Measurements from ENCODE around the gene TRAF1. TPM values are rescaled to one million over a fixed set of nuclear protein-coding genes. Genes with fewer than 3 reads are reported as not detected.
A peak's percentile ranks its signal among the peaks of the same experiment; 100 is the strongest.

Gene TRAF1
- total RNA-seq, 3 donors from 2014 or later, result 2.9 to 5.5 (median 3.8) TPM

- no peak for TF ChIP-seq CTCF (IDR thresholded peaks at IDR 0.05)
- ATAC-seq, result peak; percentile 41
- DNase-seq, result no peak
Measured at GRCh38 chr9:120885958-120886357, 40.6 kb downstream of the TRAF1 start.

GRCh38 chr9:120885457-120885856, 41.1 kb downstream of the TRAF1 start:
- DNase-seq, result no peak
- H3K36me3 ChIP-seq (ENCODE audit: low read depth), result no peaks in the 10 kb centered on the region
- no peak overlapping the region for H3K4me3 ChIP-seq
- no peak for TF ChIP-seq CTCF (IDR thresholded peaks at IDR 0.05)
- peak; percentile 85 for ATAC-seq
- H3K4me1 ChIP-seq (ENCODE audit: low read depth), result peaks cover 10% of the 10 kb centered on the region
- no peaks in the 10 kb centered on the region for H3K9me3 ChIP-seq
- intact Hi-C loops (cut with DNase I, micrococcal nuclease), result no loop called here

More at GRCh38 chr9:120885958-120886357, 40.6 kb downstream of the TRAF1 start:
- peaks cover 12% of the 10 kb centered on the region for H3K4me1 ChIP-seq (ENCODE audit: low read depth)
- no peak overlapping the region for H3K4me3 ChIP-seq
- no peaks in the 10 kb centered on the region for H3K36me3 ChIP-seq (ENCODE audit: low read depth)
- H3K9me3 ChIP-seq, result no peaks in the 10 kb centered on the region
- intact Hi-C loops (cut with DNase I, micrococcal nuclease), result no loop called here

- no peak overlapping the region for H3K4me3 ChIP-seq
- no peak for TF ChIP-seq CTCF (IDR thresholded peaks at IDR 0.05)
- intact Hi-C loops (cut with DNase I, micrococcal nuclease), result no loop called here
- no peaks in the 10 kb centered on the region for H3K36me3 ChIP-seq (ENCODE audit: low read depth)
- DNase-seq, result no peak
- no peaks in the 10 kb centered on the region for H3K9me3 ChIP-seq
- no peak for ATAC-seq
- H3K4me1 ChIP-seq (ENCODE audit: low read depth), result peaks cover 6% of the 10 kb centered on the region
Measured at GRCh38 chr9:120883608-120883996, 43.0 kb downstream of the TRAF1 start.

- no peak for TF ChIP-seq CTCF (IDR thresholded peaks at IDR 0.05)
- Histone ChIP-seq H3K36me3 (ENCODE audit: low read depth) (no peaks in the 10 kb centered on the region), H3K4me1 (ENCODE audit: low read depth) (peaks cover 8% of the 10 kb centered on the region), H3K9me3 (no peaks in the 10 kb centered on the region), H3K4me3 (no peak overlapping the region)
- ATAC-seq (no peak), DNase-seq (no peak)
- intact Hi-C loops (cut with DNase I, micrococcal nuclease), result no loop called here
Measured at GRCh38 chr9:120882935-120883607, 43.5 kb downstream of the TRAF1 start.

- ATAC-seq, result no peak
- intact Hi-C loops (cut with DNase I, micrococcal nuclease), result loop anchor here (5.0 kb wide), 1 partner anchor 58 kb away; no protein-coding TSS in a partner anchor
Measured at GRCh38 chr9:120879446-120879845, 47.1 kb downstream of the TRAF1 start.

More at GRCh38 chr9:120879446-120879845, 47.1 kb downstream of the TRAF1 start:
- no peaks in the 10 kb centered on the region for H3K9me3 ChIP-seq
- H3K4me1 ChIP-seq (ENCODE audit: low read depth), result peaks cover 5% of the 10 kb centered on the region
- H3K4me3 ChIP-seq, result no peak overlapping the region
- DNase-seq, result no peak
- no peaks in the 10 kb centered on the region for H3K36me3 ChIP-seq (ENCODE audit: low read depth)
- TF ChIP-seq CTCF (IDR thresholded peaks at IDR 0.05), result no peak

Measured in mucosa of descending colon (tissue), 3 donors.